C4-2B (cell line): Measurements from ENCODE around the gene HNRNPA2B1.

Experiments
- CTCF ChIP-seq: fragments of 450-650 bp; conservative IDR thresholded peaks from 2 replicates; pipeline ENCODE4 v1.5.1; 2017; ENCODE audit warnings: mild to moderate bottlenecking
- ZFX ChIP-seq: fragments of 450-650 bp; IDR thresholded peaks from 2 replicates; pipeline ENCODE4 v1.6.1; 2017

GRCh38 chr7:26189697-26190096 is 10.8 kb downstream of the HNRNPA2B1 start:
- TF ChIP-seq CTCF (no peak), ZFX (no peak)
